Activated T-cell treated with anti-CD3 and anti-CD28 coated beads for 48 hours (primary cell): ENCODE measurements around the gene MYO3B.
A peak's percentile ranks its signal among the peaks of the same experiment; 100 is the strongest.

Experiments
- DNase-seq: peaks from one replicate; pipeline ENCODE4 v3.0.0-alpha.2; 2020; ENCODE audit warnings: low read depth

The MYO3B gene

DNA sequence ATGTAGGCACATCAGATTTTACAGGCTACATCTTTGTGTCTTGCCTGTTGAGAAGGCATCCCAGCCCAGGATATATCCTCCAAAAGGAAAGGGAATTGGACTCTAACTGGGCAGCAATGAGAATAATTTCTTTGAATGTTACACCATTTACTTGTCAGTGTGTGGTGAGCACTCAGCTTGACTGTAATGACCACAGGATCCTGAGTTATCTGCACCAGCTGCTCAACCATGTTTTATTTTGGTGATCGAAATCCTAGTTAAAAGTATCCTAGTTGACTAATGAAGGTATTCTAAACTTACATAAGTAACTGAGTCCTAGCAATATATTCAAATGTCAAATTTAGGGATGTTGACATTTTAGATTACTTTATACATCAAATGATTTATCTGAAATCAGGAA, 123.0 kb downstream of the MYO3B start:
- DNase-seq = no peak

DNA sequence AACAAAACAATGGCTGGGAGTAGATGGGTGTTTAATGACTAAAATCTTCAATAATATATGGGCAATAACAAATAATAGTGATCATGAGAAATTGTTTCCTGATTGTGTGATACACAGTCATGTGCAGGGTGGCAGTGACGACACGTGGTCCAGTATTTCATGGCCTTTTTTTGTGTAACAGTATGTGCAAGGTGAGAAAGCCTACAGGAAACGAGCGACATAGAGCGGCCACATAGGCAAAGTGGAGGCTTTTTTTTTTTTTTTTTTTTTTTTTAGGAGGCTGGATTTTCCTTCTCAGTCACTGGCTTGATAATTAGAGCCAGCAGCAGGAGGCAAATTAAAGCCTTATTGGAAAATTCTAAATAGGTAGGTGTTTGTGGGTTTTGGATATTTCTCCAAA, 123.7 kb downstream of the MYO3B start:
- no peak for DNase-seq

DNA sequence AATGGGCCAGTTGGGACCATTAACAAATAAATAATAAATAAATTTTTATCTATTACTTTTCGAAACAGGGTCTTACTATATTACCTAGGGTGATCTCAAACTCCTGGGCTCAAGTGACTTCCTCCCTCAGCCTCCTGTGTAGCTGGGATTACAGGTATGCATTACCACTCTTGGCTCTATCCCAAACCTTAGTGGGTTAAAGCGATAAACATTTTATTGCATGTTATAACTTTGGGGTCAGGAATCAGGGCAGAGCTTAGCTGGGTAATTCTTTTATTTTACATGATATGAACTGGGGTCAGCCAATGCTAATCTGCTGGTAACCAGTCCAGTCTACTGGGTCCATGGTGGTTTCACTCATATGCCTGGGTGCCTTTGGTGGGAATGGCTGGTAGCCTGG, 127.8 kb downstream of the MYO3B start:
- DNase-seq = no peak

DNA sequence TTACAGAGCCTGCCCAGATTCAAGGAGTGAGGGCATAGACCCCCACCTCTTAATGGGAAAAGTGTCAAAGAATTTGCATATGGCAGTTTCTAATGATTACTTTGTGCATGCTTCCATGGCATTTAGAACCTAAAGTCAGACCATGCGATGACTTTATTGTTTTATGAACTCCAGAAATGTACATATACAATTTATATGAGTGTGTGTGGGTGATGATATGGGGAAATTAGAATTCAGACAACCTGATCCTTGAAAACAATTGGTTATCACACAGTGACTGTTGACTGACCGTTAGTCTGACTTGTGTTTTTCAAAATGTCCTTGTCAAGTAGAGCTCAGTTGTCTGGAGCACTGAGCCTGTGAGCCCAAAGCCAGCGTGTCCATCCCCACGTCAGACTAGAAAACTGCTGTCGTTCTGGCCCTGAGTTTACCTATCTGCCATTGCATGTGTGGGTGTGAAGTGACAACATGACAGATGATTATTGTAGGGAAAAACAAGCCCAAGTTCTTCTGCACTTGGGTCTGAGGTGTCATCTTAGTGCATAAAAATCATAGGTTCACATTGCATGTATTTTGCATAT, 128.4 kb downstream of the MYO3B start:
- no peak for DNase-seq

DNA sequence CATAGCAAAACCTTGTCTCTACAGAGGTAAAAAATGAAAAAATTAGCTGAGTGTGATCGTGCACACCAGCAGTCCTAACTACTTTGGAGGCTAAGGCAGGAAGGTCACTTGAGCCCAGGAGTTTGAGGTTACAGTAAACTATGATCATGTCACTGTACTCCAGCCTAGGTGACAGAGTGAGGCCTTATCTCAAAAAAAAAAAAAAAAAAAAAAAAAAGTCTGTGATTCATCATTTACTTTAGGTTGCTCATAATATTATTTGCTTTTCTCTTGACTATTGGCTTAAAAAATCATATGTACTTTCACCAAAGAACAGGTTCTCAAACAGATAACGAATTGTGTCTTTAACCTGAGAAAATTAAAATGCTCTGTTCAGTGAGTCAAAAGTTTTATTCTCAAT, 129.1 kb downstream of the MYO3B start:
- DNase-seq = no peak

DNA sequence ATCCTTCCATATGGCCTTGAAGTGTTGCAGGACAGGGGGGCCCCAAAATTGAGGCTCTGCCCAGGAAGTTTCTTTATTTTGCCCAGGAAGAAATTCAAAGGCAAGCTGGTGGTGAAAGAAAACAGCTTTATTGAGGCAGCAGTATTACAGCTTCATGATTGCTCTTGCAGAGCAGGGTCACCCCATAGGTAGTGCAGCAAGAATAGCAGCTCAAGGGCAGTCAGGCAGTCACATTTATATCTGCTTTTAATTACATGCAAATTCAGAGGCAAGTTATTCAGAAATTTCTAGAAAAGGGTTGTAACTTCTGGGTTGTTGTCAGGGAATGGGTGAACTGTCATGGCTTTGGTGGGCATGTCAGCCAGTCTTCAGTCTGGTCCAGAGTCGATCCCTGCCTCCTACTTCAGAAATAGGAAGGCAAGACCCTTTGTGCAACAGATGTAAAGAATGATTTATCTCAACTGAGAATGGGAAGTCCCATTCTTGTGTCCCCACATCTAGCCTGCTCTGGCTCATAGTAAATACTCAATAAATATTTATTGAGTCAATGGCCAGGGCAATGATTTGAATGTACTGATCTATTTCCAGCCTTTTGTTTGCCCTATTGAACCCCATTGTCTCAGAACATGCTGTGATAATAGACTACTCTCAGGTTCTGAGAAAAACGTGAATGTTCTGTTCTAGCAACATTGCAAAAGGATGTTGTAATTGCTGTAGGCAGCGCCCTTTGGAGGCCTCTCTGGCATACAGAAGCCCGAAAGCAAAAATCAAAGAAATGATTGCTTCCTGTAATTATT, 129.8 kb downstream of the MYO3B start:
- DNase-seq = no peak

DNA sequence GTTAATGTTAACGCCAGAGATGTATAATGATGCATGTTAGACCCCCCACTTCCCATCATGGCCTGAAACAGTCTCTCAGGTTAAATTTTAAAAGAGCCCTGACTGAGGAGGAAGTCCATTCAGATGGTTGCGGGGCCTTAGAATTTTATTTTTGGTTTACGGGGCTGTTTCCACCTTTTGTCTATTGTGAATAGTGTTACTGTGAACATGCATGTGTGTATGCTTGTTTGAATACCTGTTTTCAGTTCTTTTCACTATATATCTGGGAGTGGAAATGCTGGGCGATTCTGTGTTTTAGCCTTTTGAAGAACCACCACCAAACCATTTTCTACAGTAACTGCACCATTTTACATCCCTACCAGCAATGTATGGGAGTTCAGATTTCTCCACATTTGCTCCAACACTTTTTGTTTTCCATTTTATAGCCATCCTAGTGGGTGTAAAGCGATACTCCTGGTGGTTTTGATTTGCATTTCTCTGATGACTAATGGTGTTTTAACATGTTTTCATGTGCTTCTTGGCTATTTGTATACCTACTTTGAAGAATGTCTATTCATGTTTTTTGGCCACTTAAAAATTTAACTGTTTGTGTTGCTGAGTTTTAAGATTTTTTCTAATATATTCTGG, 133.0 kb downstream of the MYO3B start:
- no peak for DNase-seq

DNA sequence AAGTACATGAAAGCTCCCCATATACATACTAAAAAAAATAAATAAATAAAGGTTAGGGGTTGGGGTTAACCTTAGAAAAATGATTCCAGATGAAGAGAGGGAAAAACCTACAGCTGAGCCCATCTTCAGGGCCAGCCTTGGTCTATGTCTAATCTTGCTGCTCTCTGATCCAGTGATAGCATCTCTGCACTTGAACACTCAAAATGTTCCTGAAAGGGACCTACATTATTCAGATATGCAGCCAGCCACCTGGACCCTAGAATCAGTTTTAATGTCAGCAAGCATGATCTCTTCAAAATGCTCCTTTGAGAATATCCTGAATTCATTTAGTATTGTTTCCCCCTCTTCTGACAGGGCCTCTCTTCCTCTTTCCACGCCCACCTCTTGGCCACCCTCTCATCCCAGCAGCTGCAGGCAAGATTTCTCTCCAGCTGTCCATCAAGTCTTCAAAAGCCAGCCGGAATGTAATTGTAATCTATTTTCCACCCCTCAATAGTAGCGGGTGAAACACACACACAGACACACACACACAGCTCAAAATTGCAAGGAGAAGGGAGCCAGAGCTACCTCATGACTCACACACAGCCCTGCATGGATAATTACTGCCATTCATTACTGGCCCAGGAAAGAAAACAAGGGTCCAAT, 135.5 kb downstream of the MYO3B start:
- no peak for DNase-seq

DNA sequence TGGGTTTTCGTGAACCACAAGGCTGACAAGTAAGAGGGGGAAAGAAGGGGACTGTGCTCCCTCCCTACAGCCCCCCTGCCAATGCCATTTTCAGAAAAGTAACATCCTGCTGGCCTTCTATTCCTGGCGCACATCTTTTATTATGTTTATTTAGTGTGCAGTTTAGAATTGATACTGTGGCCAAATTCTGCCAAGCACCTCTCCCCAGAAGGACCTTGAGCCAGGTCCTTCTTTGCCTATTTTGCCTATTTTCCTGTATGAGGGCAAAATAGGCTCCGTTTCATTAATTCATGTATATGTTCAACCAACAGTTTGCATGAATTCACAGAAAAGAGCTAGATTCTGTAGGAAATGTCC, 136.0 kb downstream of the MYO3B start:
- DNase-seq = no peak

DNA sequence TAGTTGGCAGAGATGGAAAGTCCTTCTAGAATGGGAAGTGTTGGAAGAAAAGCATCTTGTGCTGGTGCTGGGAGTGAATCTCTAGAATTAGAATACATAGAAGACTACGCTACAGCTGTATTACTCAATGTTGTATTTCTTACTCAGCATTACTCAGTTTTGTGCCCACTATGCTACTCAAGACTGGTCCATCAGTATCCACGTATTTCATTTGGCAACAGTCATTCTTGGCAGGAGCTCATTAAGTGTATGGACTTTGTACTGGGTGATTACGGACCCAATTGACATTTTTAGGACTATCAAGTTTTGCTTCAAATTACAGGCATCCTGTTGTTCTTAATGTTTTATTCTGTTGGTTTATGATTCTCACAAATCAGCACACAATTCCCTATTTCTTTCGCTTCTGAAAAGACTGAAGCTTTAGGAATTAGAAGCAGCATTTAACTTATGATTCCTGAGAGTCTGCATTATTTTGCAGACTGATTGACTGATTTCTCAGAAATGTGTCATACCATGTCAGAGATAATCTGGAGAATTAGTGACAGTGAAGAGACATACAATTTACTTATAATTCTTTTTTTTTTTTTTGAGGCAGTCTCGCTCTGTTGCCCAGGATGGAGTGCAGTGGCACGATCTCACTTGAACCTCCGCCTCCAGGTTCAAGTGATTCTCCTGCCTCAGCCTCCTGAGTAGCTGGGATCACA, 136.9 kb downstream of the MYO3B start:
- DNase-seq = no peak

DNA sequence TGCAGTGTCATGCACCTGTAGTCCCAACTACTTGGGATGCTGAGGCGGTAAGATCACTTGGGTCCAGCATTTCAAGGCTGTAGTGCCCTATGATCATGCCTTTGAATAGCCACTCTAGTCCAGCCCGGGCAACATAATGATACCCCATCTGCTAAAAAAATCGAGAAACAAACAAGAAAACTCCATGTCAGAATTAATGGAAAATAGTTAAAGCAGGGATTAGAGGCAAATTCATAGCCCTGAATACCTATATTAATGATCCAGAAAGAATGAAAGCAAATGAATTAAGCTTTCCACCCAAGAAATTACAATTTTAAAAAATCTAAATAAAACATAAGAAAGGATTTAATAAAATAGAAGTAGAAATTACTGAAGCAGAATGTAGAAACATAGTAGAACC, 143.0 kb downstream of the MYO3B start:
- no peak for DNase-seq

DNA sequence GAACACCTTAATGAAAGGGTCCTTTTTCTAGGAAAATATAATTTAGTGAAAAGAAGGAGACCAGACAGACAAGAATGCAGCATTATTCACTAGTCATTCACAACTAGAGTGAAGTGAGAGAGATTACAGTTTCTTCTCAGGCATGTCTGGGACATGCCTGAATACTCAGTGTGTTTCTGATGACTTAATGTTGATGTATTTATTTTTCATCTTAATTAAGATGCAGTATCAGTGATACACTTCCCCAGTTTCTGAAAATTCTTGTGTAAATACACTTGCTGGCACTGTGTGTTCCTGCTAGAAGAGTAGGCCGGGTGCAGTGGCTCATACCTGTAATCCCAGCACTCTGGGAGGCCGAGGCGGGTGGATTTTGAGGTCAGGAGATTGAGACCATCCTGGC, 143.6 kb downstream of the MYO3B start:
- DNase-seq = no peak

DNA sequence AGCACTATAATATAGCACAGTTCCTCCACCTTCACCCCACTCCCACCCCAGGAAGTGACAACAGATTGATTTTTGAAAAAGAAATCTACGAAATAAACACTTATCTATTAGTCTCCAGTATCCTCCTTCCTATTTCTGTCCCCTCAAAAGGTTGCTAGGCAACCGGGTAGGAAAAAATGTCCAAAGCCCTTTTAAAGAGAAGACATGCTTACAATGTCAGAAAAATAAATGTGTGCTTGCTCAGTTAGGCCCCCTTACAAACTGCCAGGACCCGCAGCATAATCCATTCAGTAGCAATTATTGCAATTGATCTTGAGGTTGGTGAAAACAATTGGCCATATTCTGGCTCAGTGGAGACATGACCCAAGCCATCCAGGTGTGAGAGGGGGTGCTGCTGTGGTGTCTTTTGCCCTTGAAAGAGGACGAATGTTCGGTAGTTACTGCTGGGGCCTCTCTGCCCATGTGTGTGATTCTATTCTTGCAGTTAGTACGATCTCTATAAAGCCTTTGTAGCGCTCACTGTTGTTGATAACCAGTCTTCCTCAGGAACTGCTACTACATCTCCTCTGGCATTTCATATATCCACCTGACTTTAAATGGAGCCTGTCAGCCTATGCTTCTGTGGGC, 144.3 kb downstream of the MYO3B start:
- DNase-seq = no peak

DNA sequence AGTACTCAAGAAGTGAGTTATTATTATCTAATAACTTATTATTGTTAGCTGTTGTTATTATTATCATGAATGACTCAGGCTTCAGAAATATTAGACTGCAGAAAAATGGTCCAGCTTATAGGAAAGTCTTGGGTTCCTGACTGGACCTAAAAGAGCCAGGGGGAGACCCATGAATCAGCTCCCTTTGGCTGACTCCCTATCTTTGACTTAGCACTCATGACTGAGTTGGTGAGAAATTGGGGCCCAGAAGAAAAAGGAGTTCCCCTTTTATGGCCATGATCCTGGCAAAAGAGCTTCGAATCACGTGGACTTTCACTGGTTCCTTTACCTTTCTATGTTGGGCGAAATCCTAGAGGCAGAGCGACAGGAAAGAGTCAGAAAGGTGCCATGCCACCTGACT, 145.8 kb downstream of the MYO3B start:
- no peak for DNase-seq

DNA sequence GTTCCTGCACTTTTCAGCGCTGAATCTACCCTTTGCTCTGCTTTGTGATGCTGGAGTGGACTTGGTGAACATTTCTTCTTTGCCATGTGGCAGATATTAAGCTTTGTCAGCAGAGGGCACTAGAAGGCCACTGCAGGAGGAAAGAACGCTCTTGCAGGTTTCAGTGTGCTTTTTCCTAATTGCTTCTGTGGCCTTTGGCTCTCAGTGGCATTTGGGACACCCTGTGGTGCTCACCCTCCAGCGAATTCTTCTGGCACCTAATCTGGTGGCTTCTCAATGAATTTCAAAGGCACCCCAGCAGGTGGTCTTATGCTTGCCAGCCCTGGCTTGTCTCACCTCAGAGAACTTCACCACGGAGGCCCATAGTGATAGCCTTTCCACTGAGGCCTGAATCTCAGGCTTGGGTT, 146.7 kb downstream of the MYO3B start:
- peak; percentile 18 for DNase-seq

DNA sequence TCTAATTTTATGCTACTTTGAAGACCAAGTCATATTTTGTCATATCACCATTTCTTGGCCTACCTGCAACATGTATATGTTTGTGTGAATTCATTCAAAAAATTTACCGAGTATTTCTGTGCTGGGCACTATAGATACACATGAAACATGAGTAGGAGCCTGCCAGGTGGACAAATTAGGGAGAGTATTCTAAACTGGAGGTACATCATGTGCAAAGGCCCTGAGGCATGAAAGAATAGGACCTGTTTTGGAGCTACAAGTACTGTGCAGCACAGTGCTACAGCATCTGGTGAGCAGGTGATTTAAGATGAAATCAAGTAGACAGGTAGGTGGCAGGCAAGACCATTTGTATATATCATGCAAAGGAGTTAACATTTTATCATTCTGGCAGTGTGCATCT, 152.9 kb downstream of the MYO3B start:
- DNase-seq = no peak

DNA sequence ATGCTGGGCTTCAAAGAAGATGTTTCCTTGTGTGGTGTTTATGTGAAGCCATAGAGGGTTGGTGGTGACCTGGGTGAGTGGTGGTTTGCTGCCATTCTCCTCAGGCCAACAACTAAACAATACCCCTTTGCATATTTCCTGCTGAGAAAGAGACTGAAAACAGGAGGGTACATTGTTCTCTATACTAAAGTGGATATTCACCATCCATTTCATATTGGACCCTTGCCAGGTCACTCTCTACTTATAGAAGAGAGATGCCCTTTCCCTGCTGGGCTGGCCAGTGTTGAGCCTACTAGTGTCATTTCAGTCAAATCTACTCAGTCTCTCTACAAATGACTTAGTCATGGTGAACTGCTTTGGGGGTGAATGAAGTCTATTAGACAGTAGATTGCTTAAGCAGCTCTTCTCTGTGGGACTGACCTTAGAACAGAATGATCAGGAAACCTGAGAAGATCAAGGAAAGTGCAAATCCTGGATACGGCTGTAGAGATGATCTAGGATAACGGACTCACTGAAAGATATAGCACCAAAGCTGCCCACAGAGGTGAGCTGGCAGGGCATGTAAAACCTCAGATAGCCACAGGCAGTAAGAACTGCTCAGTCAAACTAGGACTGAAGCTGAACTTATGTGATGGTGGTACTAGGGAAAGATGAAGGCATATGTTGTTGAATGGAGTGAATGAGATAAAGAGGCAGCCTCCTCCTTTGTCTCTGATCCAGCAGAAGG, 154.9 kb downstream of the MYO3B start:
- no peak for DNase-seq

DNA sequence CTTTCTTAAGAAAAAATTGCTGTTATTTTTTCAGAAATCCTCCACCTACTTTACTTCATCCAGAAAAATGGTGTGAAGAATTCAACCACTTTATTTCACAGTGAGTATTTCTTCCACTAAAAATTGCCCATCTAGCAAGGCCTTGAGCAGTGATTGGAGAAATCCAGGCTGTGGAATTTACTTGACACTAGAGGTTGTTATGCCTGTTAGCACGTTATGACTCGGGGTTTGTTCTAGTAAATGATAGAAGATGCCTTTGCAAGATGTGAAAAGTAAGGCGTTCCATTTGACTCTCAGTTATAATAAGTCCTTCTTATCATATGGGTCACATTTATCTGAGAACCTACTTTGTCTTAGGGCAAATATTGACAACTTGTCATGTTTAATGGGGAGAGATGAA, 157.4 kb downstream of the MYO3B start:
- DNase-seq = no peak

DNA sequence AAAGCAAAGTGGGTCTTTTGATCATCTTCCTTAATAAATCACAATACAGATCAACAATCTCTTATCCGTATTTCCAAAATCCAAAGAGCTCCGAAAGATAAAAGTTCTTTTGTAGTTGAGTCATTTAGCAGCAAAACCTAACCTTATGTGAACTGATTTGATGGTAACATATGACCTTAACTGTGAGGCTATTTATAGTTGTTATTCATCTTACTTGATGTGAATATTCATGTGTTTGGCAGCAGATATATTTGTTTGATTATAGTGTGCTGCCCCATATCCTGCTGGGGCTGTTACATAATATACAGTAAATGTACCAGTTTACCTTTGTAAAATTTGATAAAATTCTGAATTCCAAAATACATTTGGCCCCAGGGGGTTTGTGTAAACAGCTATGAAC, 158.5 kb downstream of the MYO3B start:
- DNase-seq = no peak

DNA sequence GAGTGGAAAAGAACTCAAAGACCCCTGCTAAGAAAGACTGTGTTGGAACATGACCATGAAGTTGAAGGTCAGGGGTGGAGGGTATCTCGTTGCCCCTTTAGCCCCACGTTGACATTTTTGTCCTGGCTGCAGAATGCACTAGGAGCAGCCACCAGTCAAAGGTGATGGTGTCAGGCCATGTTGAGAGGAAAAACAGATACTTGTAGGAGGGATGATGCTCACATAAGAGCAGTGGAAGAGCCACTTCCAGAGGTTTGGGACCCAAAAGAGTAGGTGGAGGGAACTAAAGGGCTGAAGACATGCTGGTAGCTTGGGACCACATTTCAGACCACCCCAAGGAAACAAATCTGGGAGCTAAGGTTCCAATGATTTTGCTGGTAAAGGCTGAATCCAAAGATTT, 159.0 kb downstream of the MYO3B start:
- DNase-seq = no peak

DNA sequence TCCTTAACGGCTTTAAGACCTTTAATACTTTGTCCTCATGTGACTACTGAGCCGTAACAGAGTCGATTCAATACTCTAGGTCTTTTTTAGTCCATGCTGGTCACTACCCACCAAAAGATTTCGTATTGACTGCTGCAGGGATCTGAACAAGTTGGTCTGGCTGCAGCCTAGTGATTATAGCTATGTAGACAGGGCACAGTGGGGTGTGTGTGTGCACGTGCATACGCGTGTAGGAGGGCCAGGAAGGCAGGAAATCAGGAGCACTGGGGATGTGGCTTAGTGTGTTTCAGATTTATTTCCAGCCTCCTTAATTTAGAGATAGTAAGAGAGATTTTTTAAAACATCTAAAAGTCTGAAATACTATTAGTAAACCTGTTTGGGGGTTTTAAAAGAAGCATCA, 161.4 kb downstream of the MYO3B start:
- no peak for DNase-seq
